GM18868 (cell line): ENCODE measurements around the gene NOS1AP.
"Not testable (repeated sequence)": the region's sequence is repeated elsewhere in the genome, so short reads cannot be mapped to it uniquely, and the experiment has no call there.

ENCODE experiments used
- ATAC-seq: cut with Tn5 transposase; IDR thresholded peaks from one replicate; pipeline ENCODE4 v1.9.1; 2021; ENCODE audit warnings: mild to moderate bottlenecking, moderate library complexity; ENCODE audit not compliant: unreplicated experiment

The NOS1AP gene

DNA sequence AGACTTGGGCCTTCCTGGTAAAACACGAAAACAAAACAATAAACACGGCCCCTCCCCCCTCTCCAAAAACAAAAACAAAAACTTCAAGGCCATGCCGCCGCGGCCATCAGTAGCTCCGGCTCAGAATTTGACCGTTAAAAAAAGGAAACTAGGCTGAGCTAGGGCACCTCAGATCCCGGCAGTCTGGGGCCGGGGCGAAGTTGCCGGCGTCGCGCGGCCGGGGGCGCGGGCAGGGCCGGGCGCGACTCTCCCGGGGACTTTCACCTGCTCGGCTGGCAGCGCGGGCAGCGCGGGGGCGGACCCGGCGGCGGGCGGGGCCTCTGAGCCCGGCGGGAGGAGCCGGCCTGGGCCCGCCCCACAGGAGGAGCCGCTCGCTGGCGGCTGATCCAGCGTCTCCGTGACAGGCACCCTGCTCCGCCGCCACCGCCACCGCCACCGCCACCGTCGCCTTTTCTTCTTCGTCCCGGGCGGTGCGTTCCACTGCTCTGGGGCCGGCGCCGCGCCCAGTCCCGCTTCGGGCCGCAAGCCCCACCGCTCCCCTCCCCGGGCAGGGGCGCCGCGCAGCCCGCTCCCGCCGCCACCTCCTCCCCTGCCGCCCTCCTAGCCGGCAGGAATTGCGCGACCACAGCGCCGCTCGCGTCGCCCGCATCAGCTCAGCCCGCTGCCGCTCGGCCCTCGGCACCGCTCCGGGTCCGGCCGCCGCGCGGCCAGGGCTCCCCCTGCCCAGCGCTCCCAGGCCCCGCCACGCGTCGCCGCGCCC, at the start of gene NOS1AP:
Gene NOS1AP (plus strand): TSS at position 358 of the 760 bp plus-strand sequence. CDS start 487 bp downstream, outside the sequence.
- peak; percentile 99 for ATAC-seq

DNA sequence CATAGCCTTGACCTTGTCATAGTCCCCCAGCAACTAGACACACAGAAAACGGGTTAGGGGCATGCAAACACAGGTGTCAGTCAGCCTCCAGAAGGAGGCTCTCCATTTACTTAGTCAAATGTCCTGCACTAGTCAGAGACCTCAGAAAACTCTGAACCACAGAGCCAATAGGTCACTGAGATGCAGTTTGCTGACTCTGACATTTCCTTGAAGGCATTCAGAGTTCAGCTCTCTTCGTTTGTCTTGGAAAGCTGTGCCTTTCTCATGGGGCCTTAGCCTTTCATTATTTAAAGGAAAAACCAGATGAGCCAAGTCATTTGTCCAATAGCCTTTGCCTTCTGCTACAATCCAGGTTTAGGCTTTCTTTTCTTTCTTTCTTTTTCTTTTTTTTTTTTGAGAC, 49.3 kb upstream of the NOS1AP start:
- ATAC-seq, result no peak

DNA sequence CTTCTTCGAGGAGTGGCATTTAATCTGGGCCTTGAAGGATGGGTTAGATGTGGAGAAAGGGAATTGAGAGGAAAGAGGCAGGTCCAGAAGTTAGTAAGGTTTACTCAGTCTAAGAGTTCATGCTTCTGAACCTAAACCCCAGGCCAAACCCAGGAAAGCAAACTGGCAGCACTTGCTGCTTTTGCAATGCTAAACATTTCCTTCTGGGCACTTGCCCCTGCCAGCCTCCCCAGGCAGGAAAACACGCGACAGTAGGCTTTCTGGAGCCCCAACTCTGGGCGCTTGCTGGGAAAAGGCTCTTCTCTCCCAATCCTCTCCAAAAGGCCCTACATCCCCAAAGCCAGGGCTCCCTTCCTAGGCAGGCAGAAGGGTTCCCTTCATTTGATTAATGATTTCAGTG, 48.4 kb upstream of the NOS1AP start:
- no peak for ATAC-seq

DNA sequence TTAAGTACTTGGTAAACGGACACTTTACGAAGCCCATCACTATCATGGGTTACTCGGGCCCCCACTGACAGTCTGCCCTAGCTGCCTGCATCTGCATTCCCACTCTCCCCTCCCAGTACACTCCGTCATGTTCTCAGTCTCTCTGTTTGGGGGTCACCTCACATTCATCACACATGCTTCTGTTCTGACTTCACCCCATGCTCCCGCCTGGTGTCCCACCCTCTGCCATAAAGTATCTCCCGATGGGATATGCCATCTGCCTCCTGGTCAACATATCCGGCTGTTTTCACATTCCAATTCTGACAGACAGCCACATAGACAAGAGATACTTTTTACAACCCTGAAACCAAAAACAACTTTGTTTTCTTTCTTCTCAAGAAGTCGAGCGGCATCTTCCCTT, 46.9 kb upstream of the NOS1AP start:
- ATAC-seq, result no peak

DNA sequence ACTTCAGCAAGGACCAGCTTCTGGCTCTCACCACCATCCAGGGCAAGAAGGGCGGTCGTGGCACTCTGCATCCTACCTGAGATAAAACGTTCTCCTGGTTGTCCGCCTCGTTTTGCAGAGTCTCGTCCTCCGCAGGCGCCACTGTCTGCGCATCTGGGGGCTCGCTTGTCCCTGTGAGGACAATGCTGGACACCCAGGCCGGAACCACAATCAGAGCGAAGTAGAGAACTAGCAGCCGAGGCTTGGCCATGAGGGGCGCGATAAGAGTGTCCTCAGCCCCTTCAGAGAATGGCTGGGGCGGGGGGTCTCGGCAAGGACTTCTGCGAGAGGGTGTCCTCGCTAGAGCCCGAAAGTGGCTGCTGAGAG, 46.3 kb upstream of the NOS1AP start:
- ATAC-seq, result no peak

DNA sequence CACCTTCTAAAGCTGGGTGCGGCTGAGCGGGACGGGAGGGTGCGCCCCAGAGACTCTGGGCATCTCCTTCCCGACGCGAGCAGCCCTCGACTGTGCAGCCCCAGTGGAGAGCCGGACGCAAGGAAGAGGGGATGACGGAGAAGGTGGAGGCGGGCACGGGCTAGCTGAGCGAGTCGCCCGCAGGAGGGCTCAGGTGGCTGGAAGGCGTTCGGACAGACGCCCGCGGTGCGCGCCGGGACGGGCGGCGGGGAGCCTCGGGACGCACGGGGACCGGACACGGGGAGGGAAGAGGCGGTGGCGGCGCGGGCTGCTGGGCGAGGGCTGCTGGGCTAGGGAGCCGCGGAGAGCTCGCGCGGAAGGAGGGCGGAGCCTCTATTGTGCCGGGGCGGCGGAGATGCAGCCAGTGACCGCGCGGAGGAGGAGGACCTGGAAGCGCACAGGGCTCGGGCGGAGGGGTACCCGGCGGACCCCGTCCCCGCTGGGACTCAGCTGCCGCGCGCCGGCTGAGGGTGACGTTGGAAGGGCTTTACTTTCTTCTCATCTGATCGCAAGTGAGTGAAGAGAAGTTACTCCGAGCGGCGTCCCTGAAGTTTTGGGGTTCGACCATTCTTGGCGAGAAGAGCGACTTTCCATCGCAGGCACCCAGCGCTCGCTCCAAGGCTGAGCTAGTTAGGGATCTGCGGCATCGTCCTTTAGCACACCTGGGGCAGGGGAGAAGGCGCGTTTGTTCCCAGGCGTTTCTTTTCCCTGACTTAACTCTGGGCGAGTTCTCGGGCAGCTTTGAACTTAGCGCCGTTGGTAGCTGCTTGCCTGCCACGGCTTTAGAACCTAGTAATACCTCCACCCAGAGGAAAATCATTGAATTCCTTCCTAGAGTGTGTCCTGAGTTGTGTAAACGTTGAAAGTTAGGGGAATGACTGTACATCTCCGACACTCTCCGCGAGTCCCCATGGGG, 45.7 kb upstream of the NOS1AP start, which contains the start of gene OLFML2B:
Gene OLFML2B (minus strand): TSS at position 323 of the 955 bp plus-strand sequence. CDS start 439 bp downstream, outside the sequence.
- ATAC-seq, result no peak

DNA sequence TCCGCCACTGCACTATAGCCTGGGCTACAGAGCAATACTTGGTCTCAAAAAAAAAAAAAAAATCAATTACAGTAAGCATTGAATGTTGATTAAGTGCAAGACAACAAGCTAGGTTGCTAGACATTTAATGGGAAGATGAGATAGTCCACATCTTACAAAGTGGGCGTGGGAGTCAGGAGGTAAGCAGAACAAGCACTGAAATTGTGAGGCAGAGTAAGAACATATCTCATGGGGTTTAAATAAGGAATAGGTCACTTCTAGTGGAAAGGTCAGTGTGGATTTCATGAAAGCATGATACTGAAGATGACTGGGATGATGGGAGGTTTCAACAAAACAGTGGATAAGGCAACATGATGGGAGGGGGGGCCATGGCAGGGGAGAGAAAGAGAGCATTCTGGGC, 44.0 kb upstream of the NOS1AP start:
- ATAC-seq, result no peak

DNA sequence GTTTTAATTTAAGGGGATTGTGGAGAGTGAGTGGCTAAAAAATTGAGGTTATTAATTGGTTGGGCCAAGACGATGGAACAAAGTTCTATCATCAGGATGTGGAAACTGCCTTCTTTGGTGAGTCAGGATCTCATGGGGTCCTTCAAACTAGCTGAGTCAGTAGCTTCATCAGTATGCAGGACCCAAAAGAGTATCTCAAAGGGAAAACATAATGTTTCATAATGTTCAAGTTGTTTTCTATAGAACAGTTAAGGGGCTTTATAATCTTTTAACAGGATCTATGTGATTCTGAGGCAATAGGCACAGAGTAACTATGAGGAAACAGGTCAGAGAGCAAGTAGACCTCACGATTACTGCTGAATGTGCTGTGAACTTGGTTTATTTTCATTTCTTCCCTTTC, 42.6 kb upstream of the NOS1AP start:
- ATAC-seq, result no peak

DNA sequence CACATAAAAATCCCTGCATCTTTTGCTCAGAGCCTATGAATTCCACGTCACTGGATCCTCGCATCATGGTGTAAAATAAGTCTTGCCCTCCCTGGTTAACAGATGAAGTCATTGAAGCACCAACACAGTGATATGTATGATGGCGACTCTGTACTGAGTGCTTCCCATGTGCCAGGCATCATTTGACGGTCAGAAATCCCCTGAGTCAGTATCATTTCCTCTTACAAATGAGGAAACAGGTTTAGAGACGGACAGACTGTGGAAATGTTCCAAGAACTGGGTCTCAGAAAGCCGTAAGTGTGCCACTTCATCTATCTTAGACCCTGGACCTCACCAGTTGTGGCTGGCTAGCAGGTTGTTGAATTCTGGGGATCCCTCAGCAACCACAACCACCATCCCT, 40.8 kb upstream of the NOS1AP start:
- peak; percentile 87 for ATAC-seq

DNA sequence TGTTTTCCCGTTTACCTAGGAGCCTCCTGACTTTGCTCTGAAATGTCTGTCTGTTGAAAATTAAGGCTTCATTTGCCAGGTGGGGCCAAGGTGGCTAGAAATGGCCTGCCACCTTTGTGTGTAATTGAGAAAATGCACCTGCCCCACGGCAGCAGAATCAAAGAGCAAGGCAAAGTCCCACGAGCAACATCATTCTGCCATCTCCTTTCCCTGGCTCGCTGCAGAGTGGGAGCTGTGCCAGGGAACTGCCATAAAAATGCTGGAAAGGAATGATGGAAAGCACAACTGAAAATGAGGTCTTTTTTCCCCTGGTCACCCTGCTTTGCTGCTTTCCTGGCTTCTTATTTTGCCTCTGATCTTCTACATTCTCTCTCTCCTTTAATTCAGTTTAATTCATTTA, 40.3 kb upstream of the NOS1AP start:
- no peak for ATAC-seq

DNA sequence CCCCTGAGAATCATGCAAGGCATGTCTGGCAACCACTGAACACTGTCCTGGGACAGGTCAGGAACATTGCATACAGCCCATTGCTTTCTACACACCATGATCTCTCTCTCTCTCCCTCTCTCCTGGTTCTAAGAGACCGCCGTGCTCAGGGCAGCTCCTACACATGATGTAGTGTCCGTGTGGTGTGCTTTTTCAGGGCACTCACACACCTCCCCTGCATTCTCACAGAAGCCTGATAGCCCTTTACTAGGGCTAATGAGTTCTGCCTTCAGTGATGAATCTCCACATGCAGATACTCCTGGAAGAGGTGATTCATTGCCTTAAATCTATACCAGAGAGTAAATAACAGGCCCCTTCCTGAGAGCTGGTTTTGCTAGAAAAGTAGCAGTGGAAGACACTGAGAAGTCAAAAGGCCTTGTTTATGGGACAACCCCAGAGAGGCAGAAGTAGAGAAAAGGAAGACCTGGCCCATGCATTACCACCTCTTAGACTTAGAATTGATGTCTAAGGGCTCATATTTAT, 38.7 kb upstream of the NOS1AP start:
- ATAC-seq, result no peak

DNA sequence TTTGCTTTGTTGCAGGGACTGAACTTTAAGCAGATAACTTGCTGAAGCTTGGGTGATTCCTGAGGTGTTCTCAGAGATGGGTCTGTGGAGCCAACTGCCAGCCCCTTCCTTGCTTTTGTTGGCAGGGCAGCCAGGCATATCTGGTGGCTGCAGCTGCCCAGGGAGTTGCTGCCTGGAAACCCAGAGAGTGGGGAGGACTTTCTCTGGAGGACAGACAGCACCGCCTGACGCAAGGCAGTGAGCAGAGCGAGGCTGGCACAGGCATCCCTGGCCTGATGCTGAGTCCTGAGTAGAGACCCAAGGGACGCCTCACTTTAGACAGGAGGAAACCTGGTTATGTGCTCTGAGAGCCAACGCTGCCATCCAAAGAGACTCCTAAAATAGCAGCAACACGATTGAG, 36.1 kb upstream of the NOS1AP start:
- no peak for ATAC-seq

DNA sequence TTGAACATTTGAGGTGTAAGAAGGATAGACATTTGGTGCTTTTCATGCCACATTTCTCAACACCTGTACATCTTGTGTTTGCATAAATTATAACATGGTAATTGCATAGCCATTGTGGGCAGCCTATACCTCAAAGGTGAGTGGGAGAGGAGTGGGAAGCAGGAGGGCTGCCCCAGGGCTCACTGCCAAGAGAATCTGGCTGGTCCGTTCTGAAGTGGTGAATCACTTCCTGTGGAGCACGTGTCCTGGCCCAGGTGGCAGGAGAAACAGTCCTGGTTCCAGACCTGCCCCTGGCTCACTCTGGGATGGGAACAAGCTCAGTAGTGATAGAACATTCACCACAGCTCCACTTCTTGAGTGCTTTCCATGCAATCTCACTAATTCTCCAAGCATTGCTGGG, 34.2 kb upstream of the NOS1AP start:
- ATAC-seq, result no peak

DNA sequence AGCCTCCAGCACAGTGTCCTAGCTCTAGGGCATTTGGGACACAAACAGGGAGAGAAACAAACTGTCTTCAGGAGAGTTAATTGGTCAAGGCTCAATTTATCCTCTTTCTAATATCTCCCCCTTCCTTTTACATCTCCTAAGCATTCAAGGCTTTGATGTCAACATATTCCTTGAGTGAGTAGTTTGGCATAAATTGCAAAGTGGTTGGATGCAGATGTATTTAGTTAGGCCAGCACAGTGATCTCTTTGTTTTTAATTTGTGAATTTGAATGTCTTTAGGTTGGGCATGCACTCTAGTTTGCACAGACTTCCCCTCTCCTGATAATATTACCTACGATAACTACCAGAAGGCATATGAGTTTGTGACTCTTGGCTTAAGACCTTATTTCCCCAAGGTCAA, 33.3 kb upstream of the NOS1AP start:
- ATAC-seq, result no peak

DNA sequence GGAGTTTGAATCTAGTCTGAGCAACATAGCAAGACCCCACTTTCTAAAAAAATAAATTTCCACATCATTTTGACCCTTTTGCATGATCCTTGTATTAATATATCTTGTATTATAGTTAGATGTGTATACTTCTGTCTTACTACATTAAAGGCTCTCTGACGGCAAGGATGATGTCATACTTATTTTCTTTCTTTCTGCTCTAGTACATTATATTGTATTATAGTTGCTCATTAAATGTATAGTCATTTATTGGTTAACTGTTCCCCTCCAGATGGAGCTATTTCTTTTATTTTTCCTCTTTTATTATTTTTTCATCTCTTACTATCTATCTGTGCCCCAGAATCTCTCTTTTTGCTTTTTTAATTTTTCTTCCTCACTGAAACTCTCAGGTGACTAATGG, 30.9 kb upstream of the NOS1AP start:
- ATAC-seq, result no peak

DNA sequence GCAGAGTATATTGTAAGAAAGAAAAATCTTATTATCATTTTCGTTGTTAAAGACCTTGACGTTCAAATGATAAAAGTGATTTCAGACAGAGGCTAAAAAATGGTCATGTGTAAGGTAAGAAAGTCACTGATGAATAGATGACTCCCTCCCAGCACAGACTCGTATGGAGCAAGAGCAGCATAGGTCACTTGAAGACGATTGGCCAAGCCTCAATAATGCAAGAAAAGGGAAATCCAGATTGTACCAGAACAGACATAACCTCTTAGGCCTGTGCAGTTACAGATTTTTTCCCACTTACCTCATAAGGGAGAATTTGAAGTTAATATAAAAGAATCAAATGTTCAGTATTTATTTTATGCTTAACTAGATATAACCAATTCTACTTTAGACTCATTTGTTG, 29.5 kb upstream of the NOS1AP start:
- no peak for ATAC-seq

DNA sequence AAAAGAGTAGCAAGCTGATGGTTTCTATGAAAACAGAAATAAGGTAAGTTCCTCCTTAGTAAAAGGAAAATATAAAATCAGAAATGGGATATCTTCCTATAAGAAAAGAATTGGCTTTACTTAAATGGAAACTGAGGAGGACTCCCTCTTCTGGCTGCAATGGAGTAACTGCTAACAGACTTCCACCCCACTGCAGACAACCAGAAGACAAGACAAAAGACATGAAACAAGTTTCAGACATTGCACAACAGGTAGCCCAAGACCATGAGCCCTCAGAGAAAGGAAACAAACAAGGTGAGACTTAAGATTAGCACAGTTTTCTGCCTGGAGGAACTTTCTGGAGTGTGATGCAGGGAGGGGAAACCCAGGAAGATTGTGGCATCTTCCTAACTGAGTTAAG, 28.8 kb upstream of the NOS1AP start:
- no peak for ATAC-seq

DNA sequence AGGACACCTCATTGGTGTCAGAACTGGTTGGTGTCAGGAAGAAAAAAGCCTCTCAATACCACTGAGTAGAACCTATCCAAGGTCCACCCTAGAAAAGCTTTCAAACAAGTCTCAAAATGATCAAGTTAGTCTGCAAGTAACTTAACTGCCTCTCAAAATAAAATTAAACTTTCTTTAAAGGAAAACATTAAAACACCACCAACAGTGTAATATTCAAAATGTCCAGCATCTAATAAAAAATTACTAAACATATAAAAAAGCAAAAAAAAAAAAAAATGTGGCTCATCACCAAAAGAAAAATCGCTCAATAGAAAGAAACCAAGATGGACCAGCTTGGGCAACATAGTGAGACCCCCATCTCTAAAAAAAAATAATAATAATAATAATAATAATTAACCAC, 27.1 kb upstream of the NOS1AP start:
- ATAC-seq, result no peak

DNA sequence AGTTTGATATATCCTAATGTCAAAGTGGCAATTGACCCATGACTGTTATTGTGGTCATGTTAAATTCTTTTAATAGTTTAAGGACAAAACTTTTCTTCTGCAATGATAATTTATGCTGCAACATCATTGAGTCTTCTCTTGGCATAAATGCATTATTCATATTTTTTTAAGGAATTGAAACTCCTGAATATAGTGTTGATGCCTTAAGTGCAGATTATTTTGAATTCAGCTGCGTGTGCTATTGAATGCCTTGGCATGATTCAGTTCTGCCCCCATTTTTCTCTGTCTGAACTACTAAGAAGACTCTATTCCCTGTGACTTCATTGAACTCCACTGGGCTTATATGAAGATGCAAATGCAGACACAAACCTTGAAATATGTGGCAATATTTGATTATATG, 22.6 kb upstream of the NOS1AP start:
- ATAC-seq, result no peak

DNA sequence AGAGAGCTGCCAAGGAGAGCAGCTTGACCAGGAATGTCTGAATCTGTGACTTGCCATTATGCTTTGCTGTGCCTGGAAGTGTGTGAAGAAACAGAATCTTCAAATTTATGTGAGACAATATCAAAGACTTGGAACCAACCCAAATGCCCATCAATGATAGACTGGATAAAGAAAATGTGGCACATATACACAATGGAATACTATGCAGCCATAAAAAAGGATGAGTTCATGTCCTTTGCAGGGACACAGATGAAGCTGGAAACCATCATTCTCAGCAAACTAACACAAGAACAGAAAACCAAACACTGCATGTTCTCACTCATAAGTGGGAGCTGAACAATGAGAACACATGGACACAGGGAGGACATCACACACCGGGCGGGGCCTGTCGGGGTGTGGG, 15.5 kb upstream of the NOS1AP start:
- ATAC-seq, result not testable (repeated sequence)

DNA sequence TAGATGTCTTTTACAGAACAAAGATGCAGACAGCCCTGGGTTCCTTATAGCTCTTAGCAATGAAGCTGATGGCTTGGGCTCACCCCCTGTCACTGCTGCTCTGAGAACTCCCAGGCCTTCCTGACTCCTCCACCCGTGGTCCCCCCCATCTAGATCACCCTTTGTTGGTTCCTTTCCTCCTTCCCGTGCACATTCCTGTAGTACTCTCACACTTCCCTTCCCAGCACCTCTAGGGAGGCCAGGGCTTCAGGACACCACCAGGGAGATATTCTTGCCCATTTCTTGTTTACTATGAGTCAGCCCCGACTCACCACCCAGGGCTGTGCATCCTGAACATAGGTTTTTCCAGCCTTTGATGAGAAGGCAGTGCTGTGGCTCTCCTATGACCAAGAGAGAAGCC, 14.4 kb upstream of the NOS1AP start:
- no peak for ATAC-seq

DNA sequence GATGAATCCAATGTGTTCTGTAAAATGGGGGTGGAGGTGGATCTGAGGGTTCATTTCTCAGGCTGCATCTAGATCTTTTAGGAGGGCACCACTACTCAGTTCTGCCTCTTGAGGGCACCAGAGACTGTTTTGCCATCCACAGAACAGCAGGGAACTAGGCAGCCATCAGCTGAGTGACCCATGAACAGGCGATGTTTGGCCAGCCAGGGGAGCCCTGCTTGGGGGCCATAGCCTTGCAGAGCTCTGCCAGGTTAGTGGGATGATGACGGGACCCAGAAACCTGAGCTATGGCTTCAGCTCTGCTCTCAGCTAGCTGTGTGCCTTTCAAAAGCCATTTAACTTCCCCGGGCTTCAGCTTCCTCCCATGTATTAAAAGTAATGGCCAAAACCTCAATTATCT, 13.4 kb upstream of the NOS1AP start:
- ATAC-seq, result peak; percentile 75
